ENCODE data around the gene SANBR. TPM values are rescaled to one million over a fixed set of nuclear protein-coding genes. Genes with fewer than 3 reads are reported as not detected.
A peak's percentile ranks its signal among the peaks of the same experiment; 100 is the strongest.

Gene SANBR
- total and polyA plus RNA-seq, 2 of the 13 experiments (the other 11 are each of a cell fraction or from before 2014, with no cell fraction given), result 9.8 to 20.9 TPM

DNA sequence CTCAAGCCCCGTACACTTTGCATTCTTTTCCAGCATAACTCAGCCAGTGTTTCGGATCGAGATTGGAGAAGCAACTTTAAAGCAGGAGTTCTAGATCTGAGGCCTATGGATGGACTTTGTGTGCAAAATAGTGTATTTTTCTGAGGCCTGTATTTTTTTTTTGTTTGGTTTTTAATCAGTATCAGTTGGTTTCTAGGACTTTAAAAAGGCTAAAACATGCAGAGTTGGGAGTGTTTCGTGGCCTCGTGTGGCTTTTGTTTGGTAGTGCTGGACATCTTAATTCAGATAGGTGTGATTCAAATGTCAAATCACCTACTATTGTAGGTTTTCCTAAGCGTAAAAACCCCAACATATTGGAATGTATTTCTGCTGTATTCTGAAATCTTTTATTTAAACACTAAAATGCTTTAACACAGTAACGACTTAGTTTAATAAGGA is 47.3 kb upstream of the SANBR start (continued):
- TF ChIP-seq ZNF367 (CRISPR knock-in tag; IDR thresholded peaks at IDR 0.05; ENCODE audit: borderline replicate concordance) (peak; percentile 50; the same call in 1 of the 2 replicates), SP5 (CRISPR knock-in tag; IDR thresholded peaks at IDR 0.05; ENCODE audit: borderline replicate concordance, low read depth) (0 out of 2 replicates have a peak, but pooled peaks have one; percentile 36), FOXJ3 (CRISPR knock-in tag; IDR thresholded peaks at IDR 0.05; ENCODE audit: borderline replicate concordance) (peak; percentile 95), SATB2 (CRISPR knock-in tag; IDR thresholded peaks at IDR 0.05) (0 out of 2 replicates have a peak, but pooled peaks have one; percentile 52), ZNF30 (CRISPR knock-in tag; IDR thresholded peaks at IDR 0.05) (no peak)
- TF ChIP-seq, protein P1, sequence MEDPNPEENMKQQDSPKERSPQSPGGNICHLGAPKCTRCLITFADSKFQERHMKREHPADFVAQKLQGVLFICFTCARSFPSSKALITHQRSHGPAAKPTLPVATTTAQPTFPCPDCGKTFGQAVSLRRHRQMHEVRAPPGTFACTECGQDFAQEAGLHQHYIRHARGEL (CRISPR knock-in tag; IDR thresholded peaks at IDR 0.05), result no peak

DNA sequence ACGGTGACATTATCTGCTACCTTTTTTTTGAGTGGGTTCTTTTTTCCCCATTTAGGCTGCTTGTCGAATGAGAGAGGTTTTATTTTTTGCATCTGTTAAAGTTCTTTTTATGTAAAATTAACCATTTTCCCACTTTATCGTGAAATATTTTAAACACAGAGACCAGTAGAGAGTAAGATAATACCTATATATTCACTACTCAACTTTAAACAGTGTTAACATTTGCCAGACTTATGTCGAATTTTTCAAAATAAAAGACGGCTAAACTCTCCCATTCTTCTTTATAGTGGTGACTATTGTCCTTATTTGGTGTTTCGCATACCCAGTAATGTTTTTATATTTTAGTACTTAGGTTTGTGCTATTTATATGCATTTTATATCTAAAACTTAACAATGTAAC is 46.9 kb upstream of the SANBR start:
- no peak for DNase-seq (ENCODE audit: low spot score)
- peaks cover 95% of the 10 kb centered on the region for H3K79me2 ChIP-seq (ENCODE audit: insufficient read depth, low read length)
- H3K4me1 ChIP-seq (ENCODE audit: insufficient read depth, low read length), result peaks cover 66% of the 10 kb centered on the region
- no peak for FAIRE-seq
- H3K4me2 ChIP-seq (ENCODE audit: low read depth, low read length), result peak overlapping the region; percentile 83
- H3K9ac ChIP-seq (ENCODE audit: insufficient read depth, low read depth, low read length), result peak overlapping the region; percentile 97
- intact Hi-C loops (cut with micrococcal nuclease; ENCODE audit: unreplicated experiment) (loop anchor here (2.0 to 10.0 kb wide), 3 partner anchors 46 to 136 kb away; partner anchors contain the start of genes REL and SANBR), in situ Hi-C loops (cut with HindIII; ENCODE audit: extremely low pct_ligation_motif_present, low pct_unique_long_range_greater_than_20kb) (no loop called here)
- H3K4me3 ChIP-seq (replicated peaks in 1 of 3; ENCODE audit: insufficient read depth in 1 of 3, low read depth in 2 of 3, low read length in 3 of 3), result peak overlapping the region; percentile 74 to 94 (median 93)
- no TSS peak for BruUV-seq (replicated peaks)
- ChIA-PET CTCF (ENCODE audit: low intra/inter-chr PET ratio, low total read pairs) (no interaction called here), POLR2A (no interaction called here)
- 4% methylated on average over 6 of the region's 6 CpGs for WGBS (ENCODE audit: low lambda C conversion rate)
- no peaks in the 10 kb centered on the region; a peak in 1 of 5 replicates for H3K27me3 ChIP-seq (ENCODE audit: control insufficient read depth in 1 of 2, insufficient read depth in 2 of 2, low read length in 2 of 2)
- H3K36me3 ChIP-seq (replicated peaks in 1 of 2; ENCODE audit: control insufficient read depth in 1 of 2, insufficient read depth in 2 of 2, low read length in 2 of 2), result peaks cover 5 to 32% of the 10 kb centered on the region in 2 experiments; a peak in 3 of 5 replicates
- no peak for ATAC-seq
- no peaks in the 10 kb centered on the region; the same call in 1 of the 2 replicates for H4K20me1 ChIP-seq (ENCODE audit: insufficient read depth, low read length)
- TF ChIP-seq HNRNPUL1 (IDR thresholded peaks at IDR 0.05; ENCODE audit: low read depth, low read length) (0 out of 2 replicates have a peak, but pooled peaks have one; percentile 31), ZNF768 (CRISPR knock-in tag; IDR thresholded peaks at IDR 0.05) (no peak), AGO2 (optimal IDR thresholded peaks at IDR 0.05; ENCODE audit: low read depth, low read length) (peak; percentile 73), RBFOX2 (IDR thresholded peaks at IDR 0.05; ENCODE audit: low read depth, low read length) (peak; percentile 81), NFYC (CRISPR knock-in tag; IDR thresholded peaks at IDR 0.05) (no peak)
- TF ChIP-seq, protein P2, sequence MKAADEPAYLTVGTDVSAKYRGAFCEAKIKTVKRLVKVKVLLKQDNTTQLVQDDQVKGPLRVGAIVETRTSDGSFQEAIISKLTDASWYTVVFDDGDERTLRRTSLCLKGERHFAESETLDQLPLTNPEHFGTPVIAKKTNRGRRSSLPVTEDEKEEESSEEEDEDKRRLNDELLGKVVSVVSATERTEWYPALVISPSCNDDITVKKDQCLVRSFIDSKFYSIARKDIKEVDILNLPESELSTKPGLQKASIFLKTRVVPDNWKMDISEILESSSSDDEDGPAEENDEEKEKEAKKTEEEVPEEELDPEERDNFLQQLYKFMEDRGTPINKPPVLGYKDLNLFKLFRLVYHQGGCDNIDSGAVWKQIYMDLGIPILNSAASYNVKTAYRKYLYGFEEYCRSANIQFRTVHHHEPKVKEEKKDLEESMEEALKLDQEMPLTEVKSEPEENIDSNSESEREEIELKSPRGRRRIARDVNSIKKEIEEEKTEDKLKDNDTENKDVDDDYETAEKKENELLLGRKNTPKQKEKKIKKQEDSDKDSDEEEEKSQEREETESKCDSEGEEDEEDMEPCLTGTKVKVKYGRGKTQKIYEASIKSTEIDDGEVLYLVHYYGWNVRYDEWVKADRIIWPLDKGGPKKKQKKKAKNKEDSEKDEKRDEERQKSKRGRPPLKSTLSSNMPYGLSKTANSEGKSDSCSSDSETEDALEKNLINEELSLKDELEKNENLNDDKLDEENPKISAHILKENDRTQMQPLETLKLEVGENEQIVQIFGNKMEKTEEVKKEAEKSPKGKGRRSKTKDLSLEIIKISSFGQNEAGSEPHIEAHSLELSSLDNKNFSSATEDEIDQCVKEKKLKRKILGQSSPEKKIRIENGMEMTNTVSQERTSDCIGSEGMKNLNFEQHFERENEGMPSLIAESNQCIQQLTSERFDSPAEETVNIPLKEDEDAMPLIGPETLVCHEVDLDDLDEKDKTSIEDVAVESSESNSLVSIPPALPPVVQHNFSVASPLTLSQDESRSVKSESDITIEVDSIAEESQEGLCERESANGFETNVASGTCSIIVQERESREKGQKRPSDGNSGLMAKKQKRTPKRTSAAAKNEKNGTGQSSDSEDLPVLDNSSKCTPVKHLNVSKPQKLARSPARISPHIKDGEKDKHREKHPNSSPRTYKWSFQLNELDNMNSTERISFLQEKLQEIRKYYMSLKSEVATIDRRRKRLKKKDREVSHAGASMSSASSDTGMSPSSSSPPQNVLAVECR (CRISPR knock-in tag; IDR thresholded peaks at IDR 0.05; ENCODE audit: borderline replicate concordance), result no peak
- TF ChIP-seq, protein P3, sequence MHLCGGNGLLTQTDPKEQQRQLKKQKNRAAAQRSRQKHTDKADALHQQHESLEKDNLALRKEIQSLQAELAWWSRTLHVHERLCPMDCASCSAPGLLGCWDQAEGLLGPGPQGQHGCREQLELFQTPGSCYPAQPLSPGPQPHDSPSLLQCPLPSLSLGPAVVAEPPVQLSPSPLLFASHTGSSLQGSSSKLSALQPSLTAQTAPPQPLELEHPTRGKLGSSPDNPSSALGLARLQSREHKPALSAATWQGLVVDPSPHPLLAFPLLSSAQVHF (CRISPR knock-in tag; IDR thresholded peaks at IDR 0.05), result no peak
- H2AFZ ChIP-seq (ENCODE audit: low read length), result no peak overlapping the region
- H3K9me3 ChIP-seq (ENCODE audit: low read length), result 0 out of 2 replicates have a peak, but pooled peaks cover 3% of the 10 kb centered on the region
- H3K27ac ChIP-seq (ENCODE audit: extremely low read length, insufficient read depth, low read length), result peak overlapping the region; percentile 99
